Panc1 (cell line): ENCODE measurements around the gene ERC2.

ENCODE experiments used
- CTCF ChIP-seq: fragments of 450-650 bp; IDR thresholded peaks from 2 replicates; pipeline ENCODE4 v1.5.1; 2017; ENCODE audit warnings: mild to moderate bottlenecking
- POLR2AphosphoS5 ChIP-seq: IDR thresholded peaks from 2 replicates; pipeline ENCODE4 v1.6.1; 2012; ENCODE audit warnings: mild to moderate bottlenecking, low read depth, low read length, moderate library complexity
- SIN3A ChIP-seq: IDR thresholded peaks from 2 replicates; pipeline ENCODE4 v1.6.1; 2012; ENCODE audit warnings: low read depth, mild to moderate bottlenecking, low read length, moderate library complexity, borderline replicate concordance; ENCODE audit not compliant: insufficient read depth
- TCF7L2 ChIP-seq: IDR thresholded peaks from 2 replicates; pipeline ENCODE4 v1.6.1; 2011; ENCODE audit warnings: mild to moderate bottlenecking, low read depth, low read length, inconsistent platforms
- TF ChIP-seq, protein P1 (sequence below), 2 experiments: IDR thresholded peaks; 2 replicates each; pipeline ENCODE4 v1.6.1; 2011 to 2012; ENCODE audit warnings: low read depth in 2 of 2, control low read depth in 1 of 2, low read length in 1 of 2, mild to moderate bottlenecking in 1 of 2, moderate library complexity in 1 of 2; ENCODE audit not compliant: insufficient read depth in 1 of 2

- TF ChIP-seq CTCF, result no peak
- no peak; the same call in 1 of the 2 replicates for TF ChIP-seq POLR2AphosphoS5
- TF ChIP-seq, protein P1, sequence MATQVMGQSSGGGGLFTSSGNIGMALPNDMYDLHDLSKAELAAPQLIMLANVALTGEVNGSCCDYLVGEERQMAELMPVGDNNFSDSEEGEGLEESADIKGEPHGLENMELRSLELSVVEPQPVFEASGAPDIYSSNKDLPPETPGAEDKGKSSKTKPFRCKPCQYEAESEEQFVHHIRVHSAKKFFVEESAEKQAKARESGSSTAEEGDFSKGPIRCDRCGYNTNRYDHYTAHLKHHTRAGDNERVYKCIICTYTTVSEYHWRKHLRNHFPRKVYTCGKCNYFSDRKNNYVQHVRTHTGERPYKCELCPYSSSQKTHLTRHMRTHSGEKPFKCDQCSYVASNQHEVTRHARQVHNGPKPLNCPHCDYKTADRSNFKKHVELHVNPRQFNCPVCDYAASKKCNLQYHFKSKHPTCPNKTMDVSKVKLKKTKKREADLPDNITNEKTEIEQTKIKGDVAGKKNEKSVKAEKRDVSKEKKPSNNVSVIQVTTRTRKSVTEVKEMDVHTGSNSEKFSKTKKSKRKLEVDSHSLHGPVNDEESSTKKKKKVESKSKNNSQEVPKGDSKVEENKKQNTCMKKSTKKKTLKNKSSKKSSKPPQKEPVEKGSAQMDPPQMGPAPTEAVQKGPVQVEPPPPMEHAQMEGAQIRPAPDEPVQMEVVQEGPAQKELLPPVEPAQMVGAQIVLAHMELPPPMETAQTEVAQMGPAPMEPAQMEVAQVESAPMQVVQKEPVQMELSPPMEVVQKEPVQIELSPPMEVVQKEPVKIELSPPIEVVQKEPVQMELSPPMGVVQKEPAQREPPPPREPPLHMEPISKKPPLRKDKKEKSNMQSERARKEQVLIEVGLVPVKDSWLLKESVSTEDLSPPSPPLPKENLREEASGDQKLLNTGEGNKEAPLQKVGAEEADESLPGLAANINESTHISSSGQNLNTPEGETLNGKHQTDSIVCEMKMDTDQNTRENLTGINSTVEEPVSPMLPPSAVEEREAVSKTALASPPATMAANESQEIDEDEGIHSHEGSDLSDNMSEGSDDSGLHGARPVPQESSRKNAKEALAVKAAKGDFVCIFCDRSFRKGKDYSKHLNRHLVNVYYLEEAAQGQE (IDR thresholded peaks at IDR 0.05; ENCODE audit: insufficient read depth in 1 of 2, low read depth in 2 of 2, low read length in 1 of 2), result no peak
- no peak for TF ChIP-seq TCF7L2
- TF ChIP-seq SIN3A, result no peak
Measured at GRCh38 chr3:56131974-56132590, 336.2 kb downstream of the ERC2 start.
